CD14-positive monocyte (primary cell): ENCODE data around the gene DIDO1. TPM values are rescaled to one million over a fixed set of nuclear protein-coding genes. Genes with fewer than 3 reads are reported as not detected.

Source experiments
- DNase-seq, 3 donors: peaks; one replicate each; pipeline ENCODE4 v3.0.0-alpha.2; 2011 to 2022
- H2AFZ ChIP-seq: 2 replicates; pipeline ENCODE4 v1.6.0; 2012; ENCODE audit warnings: mild to moderate bottlenecking, low read depth, low read length, inconsistent platforms; ENCODE audit not compliant: insufficient read depth, poor library complexity, severe bottlenecking
- H3K27ac ChIP-seq, 2 donors: 1 replicate in 1 of 2; 2 replicates in 1 of 2; pipeline ENCODE4 v1.5.1; 2012 to 2013; ENCODE audit warnings: low read length in 2 of 2, control low read depth in 1 of 2, inconsistent platforms in 1 of 2, low read depth in 1 of 2, mild to moderate bottlenecking in 1 of 2
- H3K27me3 ChIP-seq, 2 donors: one replicate each; pipeline versions ENCODE4 v1.6.0 to v1.6.1; 2011 to 2013; ENCODE audit warnings: low read length in 2 of 2; ENCODE audit not compliant: control insufficient read depth in 2 of 2, insufficient read depth in 2 of 2
- H3K36me3 ChIP-seq, 2 donors: replicated peaks in 1 of 2; 1 replicate in 1 of 2; 2 replicates in 1 of 2; pipeline versions ENCODE4 v1.5.1 to v1.6.1; 2012 to 2013; ENCODE audit warnings: low read length in 2 of 2, control low read depth in 1 of 2, inconsistent platforms in 1 of 2, mild to moderate bottlenecking in 1 of 2; ENCODE audit not compliant: insufficient read depth in 2 of 2, control insufficient read depth in 1 of 2
- H3K4me1 ChIP-seq, 2 donors: 1 replicate in 1 of 2; 2 replicates in 1 of 2; pipeline versions ENCODE4 v1.5.1 to v1.6.1; 2012 to 2013; ENCODE audit warnings: low read length in 2 of 2, control low read depth in 1 of 2, inconsistent platforms in 1 of 2, mild to moderate bottlenecking in 1 of 2, moderate library complexity in 1 of 2; ENCODE audit not compliant: insufficient read depth in 2 of 2, control insufficient read depth in 1 of 2
- H3K4me2 ChIP-seq: replicated peaks from 2 replicates; pipeline ENCODE3; 2012; ENCODE audit warnings: low read length, moderate library complexity, mild to moderate bottlenecking; ENCODE audit not compliant: poor library complexity, severe bottlenecking; ENCODE audit errors: extremely low read depth
- H3K4me3 ChIP-seq, 3 experiments: fragments of 200-600 bp in 1 of 3; sonication (generic) in 1 of 3; replicated peaks in 1 of 3; 1 replicate in 2 of 3; 2 replicates in 1 of 3; pipeline ENCODE4 v1.5.1; 2011 to 2013; ENCODE audit warnings: low read length in 3 of 3, mild to moderate bottlenecking in 3 of 3, control low read depth in 2 of 3, low read depth in 2 of 3, inconsistent platforms in 1 of 3, moderate library complexity in 1 of 3
- H3K79me2 ChIP-seq: 2 replicates; pipeline ENCODE4 v1.6.0; 2012; ENCODE audit warnings: mild to moderate bottlenecking, control low read depth, inconsistent platforms, low read length, moderate library complexity; ENCODE audit not compliant: insufficient read depth
- H3K9ac ChIP-seq: 2 replicates; pipeline ENCODE4 v1.6.0; 2017; ENCODE audit warnings: low read length, mild to moderate bottlenecking; ENCODE audit not compliant: insufficient read depth, poor library complexity, severe bottlenecking
- H3K9me3 ChIP-seq, 2 donors: replicated peaks in 1 of 2; 1 replicate in 1 of 2; 2 replicates in 1 of 2; pipeline versions ENCODE4 v1.5.1 to v1.6.1; 2012 to 2013; ENCODE audit warnings: low read length in 2 of 2, control low read depth in 1 of 2; ENCODE audit not compliant: control insufficient read depth in 1 of 2, insufficient read depth in 1 of 2
- H4K20me1 ChIP-seq: 2 replicates; pipeline ENCODE4 v1.6.0; 2012; ENCODE audit warnings: mild to moderate bottlenecking, low read length, control low read depth, moderate library complexity; ENCODE audit not compliant: insufficient read depth
- H3K27ac Mint-ChIP-seq, 7 donors: one replicate each; pipeline ENCODE4 v1.8.0; 2020; ENCODE audit warnings: mild to moderate bottlenecking in 7 of 7, mixed read lengths in 7 of 7, moderate library complexity in 6 of 7, inconsistent platforms in 2 of 7
- H3K27me3 Mint-ChIP-seq, 3 donors: one replicate each; pipeline ENCODE4 v1.8.0; 2021 to 2022; ENCODE audit warnings: low read depth in 3 of 3, mild to moderate bottlenecking in 3 of 3, mixed read lengths in 3 of 3, moderate library complexity in 3 of 3, inconsistent platforms in 1 of 3
- H3K36me3 Mint-ChIP-seq, 2 donors: one replicate each; pipeline ENCODE4 v1.8.0; 2020; ENCODE audit warnings: mixed read lengths in 2 of 2, inconsistent platforms in 1 of 2, mild to moderate bottlenecking in 1 of 2
- H3K4me1 Mint-ChIP-seq: one replicate; pipeline ENCODE4 v1.8.0; 2020; ENCODE audit warnings: mild to moderate bottlenecking, mixed read lengths
- H3K4me3 Mint-ChIP-seq, 2 donors: one replicate each; pipeline ENCODE4 v1.8.0; 2020; ENCODE audit warnings: mild to moderate bottlenecking in 2 of 2, mixed read lengths in 2 of 2, moderate library complexity in 1 of 2
- H3K9me3 Mint-ChIP-seq, 7 donors: one replicate each; pipeline ENCODE4 v1.8.0; 2020 to 2022; ENCODE audit warnings: mixed read lengths in 7 of 7, mild to moderate bottlenecking in 6 of 7, moderate library complexity in 6 of 7, inconsistent platforms in 2 of 7
- WGBS: methylation state at CpG from one replicate; pipeline ENCODE4 v1.1.5; 2013; ENCODE audit warnings: missing lambda C conversion rate; ENCODE audit not compliant: insufficient coverage; 5-methylcytosine and 5-hydroxymethylcytosine counted together
- intact Hi-C, 2 donors: fragments of 100-400 bp; cut with micrococcal nuclease; formaldehyde crosslinking; loops; one replicate each; pipeline versions ENCODE4 v1.15.0 to v1.15.1; 2023
- polyA plus RNA-seq, 3 donors: library from polyadenylated mRNA; depleted of rRNA in 1 of 3; unstranded in 2 of 3; stranded (reverse) in 1 of 3; fragments of 300-500 nt in 2 of 3; fragments of >200 nt in 1 of 3; fragmentation: Illumina TruSeq in 2 of 3; gene quantifications; 1 replicate in 2 of 3; 2 replicates in 1 of 3; pipeline ENCODE4 v1.2.3, GENCODE V29; 2012 to 2021
- TF ChIP-seq, protein P1 (sequence below): fragments of 200-600 bp; IDR thresholded peaks from one replicate; pipeline ENCODE4 v1.8.0; 2022; ENCODE audit warnings: antibody characterized with exemption, mild to moderate bottlenecking

DIDO1 gene
- polyA plus RNA-seq, 3 donors, result 8.5 to 23.8 (median 12.9) TPM

DNA sequence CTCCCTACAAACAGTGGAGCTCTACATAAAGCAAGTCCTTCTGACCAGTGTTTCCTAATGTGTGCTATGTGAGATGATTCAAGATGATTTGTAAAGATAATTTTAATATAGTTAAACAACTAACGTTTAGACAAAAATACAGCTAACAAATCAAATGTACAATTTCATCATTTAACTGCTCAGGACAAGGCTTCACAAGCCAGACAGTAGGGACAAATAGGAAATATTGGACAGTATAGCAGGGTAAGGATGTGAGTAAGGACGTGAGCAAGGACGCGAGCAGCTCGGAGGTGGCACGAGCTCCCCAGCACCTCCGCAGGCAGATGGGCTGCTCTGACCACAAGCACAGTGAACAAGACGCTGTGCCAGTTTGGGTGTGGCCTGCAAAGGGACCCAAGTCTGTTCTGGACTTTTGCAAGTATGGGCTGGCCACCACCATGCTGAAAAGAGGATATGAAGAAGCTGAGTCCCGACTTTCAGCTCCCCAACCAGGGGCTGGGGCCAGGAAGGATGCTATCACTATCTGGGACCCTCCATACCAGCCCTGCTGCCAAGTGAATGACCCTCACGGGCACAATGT is 14.5 kb downstream of the DIDO1 start:
- no peak overlapping the region for H3K9ac ChIP-seq
- no peak overlapping the region for H2AFZ ChIP-seq
- peaks cover 100% of the 10 kb centered on the region for H4K20me1 ChIP-seq
- Mint-ChIP-seq H3K27ac (peak overlapping the region in 3 of 7 donors; percentile 32 to 33 (median 33)), H3K4me1 (peaks cover 13% of the 10 kb centered on the region), H3K36me3 (peaks cover 62 to 72% of the 10 kb centered on the region in 2 donors), H3K9me3 (no peaks in the 10 kb centered on the region), H3K27me3 (peaks cover 0 to 4% (median 0%) of the 10 kb centered on the region in 3 donors), H3K4me3 (no peak overlapping the region)
- WGBS, result 82% methylated on average over 7 of the region's 10 CpGs
- intact Hi-C loops, result no loop called here
- DNase-seq, result no peak
- H3K9me3 ChIP-seq, result no peaks in the 10 kb centered on the region
- H3K27ac ChIP-seq, result no peak overlapping the region
- peaks cover 0 to 9% of the 10 kb centered on the region in 2 donors for H3K4me1 ChIP-seq
- H3K4me2 ChIP-seq, result no peak overlapping the region
- TF ChIP-seq, protein P1, sequence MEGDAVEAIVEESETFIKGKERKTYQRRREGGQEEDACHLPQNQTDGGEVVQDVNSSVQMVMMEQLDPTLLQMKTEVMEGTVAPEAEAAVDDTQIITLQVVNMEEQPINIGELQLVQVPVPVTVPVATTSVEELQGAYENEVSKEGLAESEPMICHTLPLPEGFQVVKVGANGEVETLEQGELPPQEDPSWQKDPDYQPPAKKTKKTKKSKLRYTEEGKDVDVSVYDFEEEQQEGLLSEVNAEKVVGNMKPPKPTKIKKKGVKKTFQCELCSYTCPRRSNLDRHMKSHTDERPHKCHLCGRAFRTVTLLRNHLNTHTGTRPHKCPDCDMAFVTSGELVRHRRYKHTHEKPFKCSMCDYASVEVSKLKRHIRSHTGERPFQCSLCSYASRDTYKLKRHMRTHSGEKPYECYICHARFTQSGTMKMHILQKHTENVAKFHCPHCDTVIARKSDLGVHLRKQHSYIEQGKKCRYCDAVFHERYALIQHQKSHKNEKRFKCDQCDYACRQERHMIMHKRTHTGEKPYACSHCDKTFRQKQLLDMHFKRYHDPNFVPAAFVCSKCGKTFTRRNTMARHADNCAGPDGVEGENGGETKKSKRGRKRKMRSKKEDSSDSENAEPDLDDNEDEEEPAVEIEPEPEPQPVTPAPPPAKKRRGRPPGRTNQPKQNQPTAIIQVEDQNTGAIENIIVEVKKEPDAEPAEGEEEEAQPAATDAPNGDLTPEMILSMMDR, result no peak
- peaks cover 94% of the 10 kb centered on the region for H3K79me2 ChIP-seq
- H3K27me3 ChIP-seq, result no peaks in the 10 kb centered on the region
- H3K4me3 ChIP-seq, result no peak overlapping the region
- peaks cover 66 to 76% of the 10 kb centered on the region in 2 donors for H3K36me3 ChIP-seq

GRCh38 chr20:62910777-62911497 is 15.4 kb downstream of the DIDO1 start:
- H3K4me1 ChIP-seq, result peaks cover 0 to 9% of the 10 kb centered on the region in 2 donors
- peak overlapping the region in 4 of 7 donors; percentile 3 to 77 (median 13) for H3K27ac Mint-ChIP-seq
- H4K20me1 ChIP-seq, result peaks cover 100% of the 10 kb centered on the region
- H3K4me1 Mint-ChIP-seq, result peaks cover 9% of the 10 kb centered on the region
- H3K27me3 ChIP-seq, result no peaks in the 10 kb centered on the region
- peaks cover 75 to 84% of the 10 kb centered on the region in 2 donors for H3K36me3 ChIP-seq
- no peak overlapping the region for H3K4me3 Mint-ChIP-seq
- TF ChIP-seq, protein P1, result no peak
- no peak overlapping the region for H3K9ac ChIP-seq
- H3K27ac ChIP-seq, result no peak overlapping the region
- no peak overlapping the region for H3K4me3 ChIP-seq
- no peak overlapping the region for H2AFZ ChIP-seq
- no peak for DNase-seq
- H3K9me3 ChIP-seq, result no peaks in the 10 kb centered on the region
- H3K79me2 ChIP-seq, result peaks cover 85% of the 10 kb centered on the region
- intact Hi-C loops, result no loop called here
- no peaks in the 10 kb centered on the region for H3K9me3 Mint-ChIP-seq
- H3K36me3 Mint-ChIP-seq, result peaks cover 70 to 80% of the 10 kb centered on the region in 2 donors
- 96% methylated on average over 45 of the region's 45 CpGs for WGBS
- H3K4me2 ChIP-seq, result no peak overlapping the region
- H3K27me3 Mint-ChIP-seq, result peaks cover 0 to 4% (median 0%) of the 10 kb centered on the region in 3 donors
